Parathyroid adenoma (tissue), 2 donors: ENCODE results near the gene MAP2.

Source experiments
- H2AFZ ChIP-seq: fragments of 300-600 bp; sonication (generic); one replicate; pipeline ENCODE4 v1.7.0; 2017; ENCODE audit warnings: antibody characterized with exemption, mild to moderate bottlenecking
- H3K27ac ChIP-seq: fragments of 300-600 bp; sonication (generic); one replicate; pipeline ENCODE4 v1.7.0; 2017
- H3K27me3 ChIP-seq: fragments of 300-600 bp; sonication (generic); one replicate; pipeline ENCODE4 v1.7.0; 2017; ENCODE audit warnings: low read length; ENCODE audit not compliant: control insufficient read depth, insufficient read depth
- H3K36me3 ChIP-seq: fragments of 300-600 bp; sonication (generic); one replicate; pipeline ENCODE4 v1.7.0; 2017; ENCODE audit warnings: low read length; ENCODE audit not compliant: control insufficient read depth, insufficient read depth
- H3K4me1 ChIP-seq: fragments of 300-600 bp; sonication (generic); one replicate; pipeline ENCODE4 v1.7.0; 2017; ENCODE audit warnings: control low read depth
- H3K4me2 ChIP-seq: fragments of 300-600 bp; sonication (generic); one replicate; pipeline ENCODE4 v1.7.0; 2017; ENCODE audit warnings: low read length
- H3K4me3 ChIP-seq: fragments of 300-600 bp; sonication (generic); one replicate; pipeline ENCODE4 v1.7.0; 2017; ENCODE audit warnings: low read depth, low read length
- H3K79me2 ChIP-seq: fragments of 300-600 bp; sonication (generic); one replicate; pipeline ENCODE4 v1.7.0; 2017; ENCODE audit warnings: control low read depth
- H3K9ac ChIP-seq: fragments of 300-600 bp; sonication (generic); one replicate; pipeline ENCODE4 v1.7.0; 2017; ENCODE audit warnings: mild to moderate bottlenecking
- H3K9me3 ChIP-seq: fragments of 300-600 bp; sonication (generic); one replicate; pipeline ENCODE4 v1.7.0; 2017; ENCODE audit warnings: low read length; ENCODE audit not compliant: control insufficient read depth
- TF ChIP-seq, protein P1 (sequence below): fragments of 300-600 bp; sonication (generic); IDR thresholded peaks from one replicate; pipeline ENCODE4 v1.7.0; 2017; ENCODE audit warnings: antibody characterized with exemption, mild to moderate bottlenecking
- donor health status: primary hyperparathyroidism.

The MAP2 gene

DNA sequence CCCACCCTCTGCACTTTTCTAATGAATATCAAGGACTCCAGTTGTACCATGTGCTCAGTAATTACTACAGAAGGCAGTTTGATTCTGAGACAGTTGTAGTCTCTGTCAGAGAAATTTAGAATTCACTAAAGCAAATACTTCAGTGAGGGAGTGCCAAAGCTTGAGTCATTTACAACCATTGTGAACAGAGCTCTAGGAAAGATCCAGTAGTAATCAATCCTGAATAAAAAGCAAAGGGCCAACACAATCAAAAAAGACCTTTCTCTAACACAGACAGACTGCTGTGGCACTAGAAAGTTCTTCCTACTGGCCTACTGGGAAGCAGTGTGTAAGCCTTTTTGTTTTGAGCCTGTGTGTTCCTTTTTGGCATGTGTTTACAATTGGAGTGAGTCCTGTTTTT is 212.2 kb downstream of the MAP2 start:
- Histone ChIP-seq H3K79me2 (no peaks in the 10 kb centered on the region), H3K9me3 (no peaks in the 10 kb centered on the region), H3K27ac (no peak overlapping the region), H3K36me3 (no peaks in the 10 kb centered on the region), H2AFZ (no peak overlapping the region), H3K4me1 (no peaks in the 10 kb centered on the region), H3K9ac (no peak overlapping the region), H3K4me3 (no peak overlapping the region), H3K4me2 (no peak overlapping the region), H3K27me3 (no peaks in the 10 kb centered on the region)
- TF ChIP-seq, protein P1, sequence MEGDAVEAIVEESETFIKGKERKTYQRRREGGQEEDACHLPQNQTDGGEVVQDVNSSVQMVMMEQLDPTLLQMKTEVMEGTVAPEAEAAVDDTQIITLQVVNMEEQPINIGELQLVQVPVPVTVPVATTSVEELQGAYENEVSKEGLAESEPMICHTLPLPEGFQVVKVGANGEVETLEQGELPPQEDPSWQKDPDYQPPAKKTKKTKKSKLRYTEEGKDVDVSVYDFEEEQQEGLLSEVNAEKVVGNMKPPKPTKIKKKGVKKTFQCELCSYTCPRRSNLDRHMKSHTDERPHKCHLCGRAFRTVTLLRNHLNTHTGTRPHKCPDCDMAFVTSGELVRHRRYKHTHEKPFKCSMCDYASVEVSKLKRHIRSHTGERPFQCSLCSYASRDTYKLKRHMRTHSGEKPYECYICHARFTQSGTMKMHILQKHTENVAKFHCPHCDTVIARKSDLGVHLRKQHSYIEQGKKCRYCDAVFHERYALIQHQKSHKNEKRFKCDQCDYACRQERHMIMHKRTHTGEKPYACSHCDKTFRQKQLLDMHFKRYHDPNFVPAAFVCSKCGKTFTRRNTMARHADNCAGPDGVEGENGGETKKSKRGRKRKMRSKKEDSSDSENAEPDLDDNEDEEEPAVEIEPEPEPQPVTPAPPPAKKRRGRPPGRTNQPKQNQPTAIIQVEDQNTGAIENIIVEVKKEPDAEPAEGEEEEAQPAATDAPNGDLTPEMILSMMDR, result no peak

DNA sequence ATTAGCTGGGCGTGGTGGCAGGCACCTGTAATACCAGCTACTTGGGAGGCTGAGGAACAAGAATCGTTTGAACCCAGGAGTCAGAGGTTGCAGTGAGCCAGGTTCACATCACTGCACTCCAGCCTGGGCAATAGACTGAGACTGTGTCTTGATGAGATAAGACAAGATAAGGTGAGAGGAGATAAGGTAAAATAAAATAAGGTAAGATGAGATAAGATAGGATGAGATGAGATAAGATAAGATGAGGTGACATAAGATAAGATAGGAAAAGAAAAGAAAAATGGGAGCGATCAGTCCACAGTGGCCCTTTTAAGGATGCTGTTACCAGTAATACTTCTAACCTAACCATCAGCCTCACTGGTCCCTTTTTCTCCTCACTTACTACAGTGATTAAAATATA is 213.4 kb downstream of the MAP2 start:
- H3K79me2 ChIP-seq, result no peaks in the 10 kb centered on the region
- H3K9me3 ChIP-seq, result no peaks in the 10 kb centered on the region
- no peak overlapping the region for H3K4me3 ChIP-seq
- no peak overlapping the region for H3K27ac ChIP-seq
- no peaks in the 10 kb centered on the region for H3K36me3 ChIP-seq
- TF ChIP-seq, protein P1, result no peak
- no peaks in the 10 kb centered on the region for H3K27me3 ChIP-seq
- H3K4me2 ChIP-seq, result no peak overlapping the region
- no peaks in the 10 kb centered on the region for H3K4me1 ChIP-seq
- no peak overlapping the region for H2AFZ ChIP-seq
- no peak overlapping the region for H3K9ac ChIP-seq

DNA sequence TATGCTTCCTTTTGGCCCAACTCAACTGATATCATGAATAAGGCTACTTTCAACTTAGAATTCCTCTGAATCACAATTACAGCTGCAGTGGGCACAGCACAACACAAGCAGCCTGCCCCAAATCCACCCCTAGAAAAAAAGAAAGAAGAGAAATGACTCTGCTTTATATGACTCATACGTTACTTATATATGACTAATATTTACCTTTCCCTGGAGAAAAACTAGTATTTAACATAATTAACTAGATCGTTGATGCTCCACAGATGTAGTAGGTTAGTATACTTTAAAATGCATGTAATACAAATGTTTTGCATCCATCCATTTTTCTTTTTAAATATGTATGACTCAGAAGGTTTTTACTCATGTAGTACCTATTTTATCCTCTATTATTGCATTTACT is 214.5 kb downstream of the MAP2 start:
- Histone ChIP-seq H3K9ac (no peak overlapping the region), H3K27me3 (no peaks in the 10 kb centered on the region), H3K36me3 (no peaks in the 10 kb centered on the region), H3K4me3 (no peak overlapping the region), H3K27ac (no peak overlapping the region), H2AFZ (no peak overlapping the region), H3K4me1 (no peaks in the 10 kb centered on the region), H3K79me2 (no peaks in the 10 kb centered on the region), H3K4me2 (no peak overlapping the region), H3K9me3 (no peaks in the 10 kb centered on the region)
- TF ChIP-seq, protein P1, result no peak

DNA sequence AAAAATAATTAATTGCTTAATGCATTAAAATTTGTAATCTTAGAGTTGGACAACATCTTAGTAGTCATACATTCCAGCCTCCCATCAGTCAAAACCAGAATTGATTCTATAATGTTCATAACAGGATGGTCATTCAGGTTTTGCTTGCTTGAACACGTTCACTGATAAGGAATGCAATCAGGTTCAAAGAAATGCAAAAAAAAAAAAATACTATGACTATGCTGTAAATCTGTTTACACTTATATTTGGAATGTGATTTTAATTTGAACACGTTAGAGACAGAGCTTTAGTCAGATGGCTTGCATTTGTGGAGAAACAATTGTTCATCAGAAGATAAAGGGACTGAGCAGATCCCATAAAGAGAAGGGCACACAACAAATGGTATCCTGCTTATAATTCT is 216.5 kb downstream of the MAP2 start:
- Histone ChIP-seq H3K9me3 (no peaks in the 10 kb centered on the region), H3K27ac (no peak overlapping the region), H3K9ac (no peak overlapping the region), H3K4me3 (no peak overlapping the region), H3K27me3 (no peaks in the 10 kb centered on the region), H2AFZ (no peak overlapping the region), H3K36me3 (no peaks in the 10 kb centered on the region), H3K79me2 (no peaks in the 10 kb centered on the region), H3K4me1 (no peaks in the 10 kb centered on the region), H3K4me2 (no peak overlapping the region)
- TF ChIP-seq, protein P1, result no peak

DNA sequence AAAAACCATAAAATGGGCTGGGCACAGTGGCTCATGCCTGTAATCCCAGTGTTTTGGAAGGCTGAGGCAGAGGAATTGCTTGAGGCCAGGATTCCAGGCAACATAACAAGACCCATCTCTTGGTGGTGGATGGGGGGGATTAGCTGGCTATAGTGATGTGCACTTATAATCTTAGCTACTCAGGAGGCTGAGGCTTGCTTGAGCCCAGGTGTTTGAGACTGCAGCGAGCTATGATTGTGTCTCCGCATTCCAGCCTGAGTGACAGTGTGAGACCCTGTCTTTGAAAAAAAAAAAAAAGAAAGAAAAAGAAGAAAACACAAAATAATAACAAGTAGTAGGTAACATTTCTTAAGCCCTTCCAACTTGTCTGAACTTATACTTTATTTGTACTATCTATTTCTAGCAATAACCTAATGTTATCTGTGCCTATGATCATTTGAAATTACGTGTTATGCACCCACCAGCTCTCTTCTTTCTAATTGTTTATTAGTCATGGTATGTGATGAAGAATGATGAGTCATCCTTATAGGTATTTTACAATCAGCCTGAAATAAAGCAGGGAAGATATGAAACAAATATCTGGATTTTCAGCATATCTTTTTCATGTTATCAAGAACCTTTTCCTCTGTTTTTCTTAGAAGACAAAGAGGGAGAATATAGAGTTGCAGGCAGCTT is 218.4 kb downstream of the MAP2 start:
- TF ChIP-seq, protein P1, result no peak
- Histone ChIP-seq H3K9ac (no peak overlapping the region), H3K36me3 (no peaks in the 10 kb centered on the region), H2AFZ (no peak overlapping the region), H3K27me3 (no peaks in the 10 kb centered on the region), H3K4me3 (no peak overlapping the region), H3K9me3 (no peaks in the 10 kb centered on the region), H3K79me2 (no peaks in the 10 kb centered on the region), H3K4me2 (no peak overlapping the region), H3K27ac (no peak overlapping the region), H3K4me1 (no peaks in the 10 kb centered on the region)
